ENCODE results near the gene SERPINB6.
"Not testable (repeated sequence)": the region's sequence is repeated elsewhere in the genome, so short reads cannot be mapped to it uniquely, and the experiment has no call there.

The SERPINB6 gene

GRCh38 chr6:2976571-2977085 is 5.3 kb upstream of the SERPINB6 start:
- Histone ChIP-seq H3K4me2 (ENCODE audit: low read length) (no peak overlapping the region), H3K9me2 (replicated peaks; ENCODE audit: control insufficient read depth, low read length) (no peaks in the 10 kb centered on the region), H3K27ac (ENCODE audit: low read depth, low read length) (no peak overlapping the region), H3K27me3 (ENCODE audit: control insufficient read depth, low read length) (peaks cover 49% of the 10 kb centered on the region), H4K20me1 (ENCODE audit: control insufficient read depth, insufficient read depth, low read depth, low read length) (no peaks in the 10 kb centered on the region), H3K79me2 (ENCODE audit: control insufficient read depth, low read length) (no peaks in the 10 kb centered on the region), H3K9me3 (ENCODE audit: control insufficient read depth, insufficient read depth, low read length) (no peaks in the 10 kb centered on the region), H3K4me1 (ENCODE audit: control insufficient read depth, low read length) (peaks cover 9% of the 10 kb centered on the region), H3K36me3 (ENCODE audit: control insufficient read depth, low read length) (no peaks in the 10 kb centered on the region), H3K4me3 (ENCODE audit: low read length) (no peak overlapping the region), H3F3A (ENCODE audit: control insufficient read depth, insufficient read depth) (peaks cover 7% of the 10 kb centered on the region)
- TF ChIP-seq CTCF (IDR thresholded peaks at IDR 0.05; ENCODE audit: low read depth, low read length, poor library complexity, severe bottlenecking) (no peak), EZH2phosphoT487 (IDR thresholded peaks at IDR 0.05; ENCODE audit: borderline replicate concordance, low read length) (no peak)

GRCh38 chr6:2976060-2976459 is 4.7 kb upstream of the SERPINB6 start:
- Histone ChIP-seq H3K4me2 (ENCODE audit: low read length) (no peak overlapping the region), H3K27me3 (ENCODE audit: control insufficient read depth, low read length) (peaks cover 48% of the 10 kb centered on the region), H3K27ac (ENCODE audit: low read depth, low read length) (no peak overlapping the region)

DNA sequence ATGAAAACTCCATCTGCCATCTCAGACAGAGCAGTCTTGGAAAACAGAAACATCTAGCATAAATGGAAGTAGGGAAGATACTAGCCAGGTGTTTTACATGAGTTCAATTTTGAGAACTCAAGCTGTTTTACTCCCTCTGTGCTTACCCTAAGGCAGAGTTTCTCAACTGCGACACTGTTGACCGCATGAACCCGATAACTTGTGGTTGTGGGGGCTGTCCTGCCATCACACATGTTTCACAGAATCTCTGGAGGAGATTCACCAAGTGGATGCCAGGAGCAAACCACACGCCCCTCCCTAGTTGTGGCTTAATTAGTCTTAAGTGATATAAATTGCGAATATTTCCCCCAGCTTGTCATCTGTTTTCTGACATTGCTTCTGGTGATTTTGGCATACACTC is 2.3 kb upstream of the SERPINB6 start:
- Histone ChIP-seq H3K4me2 (ENCODE audit: low read length) (no peak overlapping the region), H3K9me3 (ENCODE audit: control insufficient read depth, insufficient read depth, low read length) (no peaks in the 10 kb centered on the region), H4K20me1 (ENCODE audit: control insufficient read depth, insufficient read depth, low read depth, low read length) (no peaks in the 10 kb centered on the region), H3K36me3 (ENCODE audit: control insufficient read depth, low read length) (no peaks in the 10 kb centered on the region), H3K4me1 (ENCODE audit: control insufficient read depth, low read length) (peaks cover 18% of the 10 kb centered on the region), H3K27me3 (ENCODE audit: control insufficient read depth, low read length) (peaks cover 51% of the 10 kb centered on the region), H3K9me2 (replicated peaks; ENCODE audit: control insufficient read depth, low read length) (no peaks in the 10 kb centered on the region), H3K27ac (ENCODE audit: low read depth, low read length) (no peak overlapping the region), H3F3A (ENCODE audit: control insufficient read depth, insufficient read depth) (peaks cover 15% of the 10 kb centered on the region), H3K79me2 (ENCODE audit: control insufficient read depth, low read length) (no peaks in the 10 kb centered on the region), H3K4me3 (ENCODE audit: low read length) (no peak overlapping the region)
- TF ChIP-seq CTCF (IDR thresholded peaks at IDR 0.05; ENCODE audit: low read depth, low read length, poor library complexity, severe bottlenecking) (no peak), EZH2phosphoT487 (IDR thresholded peaks at IDR 0.05; ENCODE audit: borderline replicate concordance, low read length) (no peak)

More at GRCh38 chr6:2976060-2976459, 4.7 kb upstream of the SERPINB6 start:
- Histone ChIP-seq H3K36me3 (ENCODE audit: control insufficient read depth, low read length) (no peaks in the 10 kb centered on the region), H3K4me1 (ENCODE audit: control insufficient read depth, low read length) (peaks cover 13% of the 10 kb centered on the region), H3F3A (ENCODE audit: control insufficient read depth, insufficient read depth) (peaks cover 7% of the 10 kb centered on the region), H3K9me2 (replicated peaks; ENCODE audit: control insufficient read depth, low read length) (no peaks in the 10 kb centered on the region), H3K79me2 (ENCODE audit: control insufficient read depth, low read length) (no peaks in the 10 kb centered on the region), H3K9me3 (ENCODE audit: control insufficient read depth, insufficient read depth, low read length) (no peaks in the 10 kb centered on the region), H4K20me1 (ENCODE audit: control insufficient read depth, insufficient read depth, low read depth, low read length) (no peaks in the 10 kb centered on the region), H3K4me3 (ENCODE audit: low read length) (no peak overlapping the region)
- TF ChIP-seq EZH2phosphoT487 (IDR thresholded peaks at IDR 0.05; ENCODE audit: borderline replicate concordance, low read length) (no peak), CTCF (IDR thresholded peaks at IDR 0.05; ENCODE audit: low read depth, low read length, poor library complexity, severe bottlenecking) (no peak)

GRCh38 chr6:2973180-2973579 is 1.8 kb upstream of the SERPINB6 start:
- H3F3A ChIP-seq (ENCODE audit: control insufficient read depth, insufficient read depth): peaks cover 15% of the 10 kb centered on the region
- H3K4me1 ChIP-seq (ENCODE audit: control insufficient read depth, low read length): peaks cover 18% of the 10 kb centered on the region
- not testable (repeated sequence) for H4K20me1 ChIP-seq (ENCODE audit: control insufficient read depth, insufficient read depth, low read depth, low read length); H3K36me3 ChIP-seq (ENCODE audit: control insufficient read depth, low read length); H3K9me2 ChIP-seq (replicated peaks; ENCODE audit: control insufficient read depth, low read length); H3K4me2 ChIP-seq (ENCODE audit: low read length); H3K9me3 ChIP-seq (ENCODE audit: control insufficient read depth, insufficient read depth, low read length); H3K27ac ChIP-seq (ENCODE audit: low read depth, low read length); H3K79me2 ChIP-seq (ENCODE audit: control insufficient read depth, low read length); H3K4me3 ChIP-seq (ENCODE audit: low read length)
- H3K27me3 ChIP-seq (ENCODE audit: control insufficient read depth, low read length): peaks cover 54% of the 10 kb centered on the region

- not testable (repeated sequence) for H3K27ac ChIP-seq (ENCODE audit: low read depth, low read length); H3K4me3 ChIP-seq (ENCODE audit: low read length)
- H3K27me3 ChIP-seq (ENCODE audit: control insufficient read depth, low read length): peaks cover 52% of the 10 kb centered on the region
Observed at GRCh38 chr6:2972685-2973084, 1.3 kb upstream of the SERPINB6 start.

GRCh38 chr6:2972219-2972487 is 786 bp upstream of the SERPINB6 start:
- Histone ChIP-seq H3F3A (ENCODE audit: control insufficient read depth, insufficient read depth) (peaks cover 15% of the 10 kb centered on the region), H3K4me3 (ENCODE audit: low read length) (0 out of 2 replicates have a peak overlapping the region, but pooled peaks have one; percentile 18), H3K27me3 (ENCODE audit: control insufficient read depth, low read length) (peaks cover 48% of the 10 kb centered on the region), H3K4me1 (ENCODE audit: control insufficient read depth, low read length) (peaks cover 25% of the 10 kb centered on the region), H3K4me2 (ENCODE audit: low read length) (peak overlapping the region; percentile 90)
- H3K9me2 ChIP-seq (replicated peaks; ENCODE audit: control insufficient read depth, low read length); H3K79me2 ChIP-seq (ENCODE audit: control insufficient read depth, low read length); H3K36me3 ChIP-seq (ENCODE audit: control insufficient read depth, low read length); H4K20me1 ChIP-seq (ENCODE audit: control insufficient read depth, insufficient read depth, low read depth, low read length); H3K9me3 ChIP-seq (ENCODE audit: control insufficient read depth, insufficient read depth, low read length); H3K27ac ChIP-seq (ENCODE audit: low read depth, low read length): not testable (repeated sequence)

More at GRCh38 chr6:2972685-2973084, 1.3 kb upstream of the SERPINB6 start:
- H3K79me2 ChIP-seq (ENCODE audit: control insufficient read depth, low read length); H3K9me2 ChIP-seq (replicated peaks; ENCODE audit: control insufficient read depth, low read length); H4K20me1 ChIP-seq (ENCODE audit: control insufficient read depth, insufficient read depth, low read depth, low read length); H3K9me3 ChIP-seq (ENCODE audit: control insufficient read depth, insufficient read depth, low read length); H3K36me3 ChIP-seq (ENCODE audit: control insufficient read depth, low read length): not testable (repeated sequence)
- Histone ChIP-seq H3F3A (ENCODE audit: control insufficient read depth, insufficient read depth) (peaks cover 15% of the 10 kb centered on the region), H3K4me1 (ENCODE audit: control insufficient read depth, low read length) (peaks cover 20% of the 10 kb centered on the region), H3K4me2 (ENCODE audit: low read length) (peak overlapping the region; percentile 90)
